ENCODE measurements around the gene RYR2.

DNA sequence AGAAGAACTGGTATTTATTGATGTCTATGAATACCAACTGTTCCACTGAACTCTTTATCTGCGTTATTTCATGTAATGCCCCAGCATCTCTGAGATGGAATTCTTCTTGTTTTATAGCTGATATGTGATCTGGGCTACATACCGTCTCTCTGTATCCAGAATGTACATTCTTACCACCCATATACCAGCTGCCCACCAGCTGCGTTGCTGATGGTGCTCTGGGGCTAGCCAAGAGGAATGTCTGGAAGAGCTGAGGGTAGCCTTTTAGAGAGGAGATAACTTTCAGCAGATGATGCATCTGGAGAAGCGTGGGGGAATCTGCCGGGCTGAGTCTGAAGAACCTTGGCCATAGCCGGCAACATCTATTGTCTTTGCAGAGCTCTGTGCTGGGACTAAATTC, 137.5 kb downstream of the RYR2 start:
- TF ChIP-seq, protein P1, sequence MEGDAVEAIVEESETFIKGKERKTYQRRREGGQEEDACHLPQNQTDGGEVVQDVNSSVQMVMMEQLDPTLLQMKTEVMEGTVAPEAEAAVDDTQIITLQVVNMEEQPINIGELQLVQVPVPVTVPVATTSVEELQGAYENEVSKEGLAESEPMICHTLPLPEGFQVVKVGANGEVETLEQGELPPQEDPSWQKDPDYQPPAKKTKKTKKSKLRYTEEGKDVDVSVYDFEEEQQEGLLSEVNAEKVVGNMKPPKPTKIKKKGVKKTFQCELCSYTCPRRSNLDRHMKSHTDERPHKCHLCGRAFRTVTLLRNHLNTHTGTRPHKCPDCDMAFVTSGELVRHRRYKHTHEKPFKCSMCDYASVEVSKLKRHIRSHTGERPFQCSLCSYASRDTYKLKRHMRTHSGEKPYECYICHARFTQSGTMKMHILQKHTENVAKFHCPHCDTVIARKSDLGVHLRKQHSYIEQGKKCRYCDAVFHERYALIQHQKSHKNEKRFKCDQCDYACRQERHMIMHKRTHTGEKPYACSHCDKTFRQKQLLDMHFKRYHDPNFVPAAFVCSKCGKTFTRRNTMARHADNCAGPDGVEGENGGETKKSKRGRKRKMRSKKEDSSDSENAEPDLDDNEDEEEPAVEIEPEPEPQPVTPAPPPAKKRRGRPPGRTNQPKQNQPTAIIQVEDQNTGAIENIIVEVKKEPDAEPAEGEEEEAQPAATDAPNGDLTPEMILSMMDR (IDR thresholded peaks at IDR 0.05), result no peak
- TF ChIP-seq EZH2 (IDR thresholded peaks at IDR 0.05; ENCODE audit: borderline replicate concordance, insufficient read depth, low read depth, low read length, poor library complexity, severe bottlenecking), result no peak
